Ishikawa (cell line): Measurements from ENCODE around the gene MYH9.

ENCODE experiments used
- EGR1 ChIP-seq: IDR thresholded peaks from 2 replicates; pipeline ENCODE4 v1.6.1; 2012
- EP300 ChIP-seq: IDR thresholded peaks from 2 replicates; pipeline ENCODE4 v1.6.1; 2012; ENCODE audit warnings: borderline replicate concordance
- FOXM1 ChIP-seq: IDR thresholded peaks from 2 replicates; pipeline ENCODE4 v1.6.1; 2012; ENCODE audit warnings: low read depth, borderline replicate concordance
- NFIC ChIP-seq: IDR thresholded peaks from 2 replicates; pipeline ENCODE4 v1.6.1; 2012
- TAF1 ChIP-seq: IDR thresholded peaks from 2 replicates; pipeline ENCODE4 v1.6.1; 2012; ENCODE audit warnings: low read depth, mild to moderate bottlenecking
- TCF12 ChIP-seq: IDR thresholded peaks from 2 replicates; pipeline ENCODE4 v1.6.1; 2012; ENCODE audit warnings: low read depth
- TF ChIP-seq, protein P1 (sequence below): IDR thresholded peaks from 2 replicates; pipeline ENCODE4 v1.6.1; 2012; ENCODE audit warnings: low read depth, mild to moderate bottlenecking
- TF ChIP-seq, protein P2 (sequence below): IDR thresholded peaks from 2 replicates; pipeline ENCODE4 v1.6.1; 2012
- TF ChIP-seq, protein P3 (sequence below): IDR thresholded peaks from 2 replicates; pipeline ENCODE4 v1.6.1; 2012

DNA sequence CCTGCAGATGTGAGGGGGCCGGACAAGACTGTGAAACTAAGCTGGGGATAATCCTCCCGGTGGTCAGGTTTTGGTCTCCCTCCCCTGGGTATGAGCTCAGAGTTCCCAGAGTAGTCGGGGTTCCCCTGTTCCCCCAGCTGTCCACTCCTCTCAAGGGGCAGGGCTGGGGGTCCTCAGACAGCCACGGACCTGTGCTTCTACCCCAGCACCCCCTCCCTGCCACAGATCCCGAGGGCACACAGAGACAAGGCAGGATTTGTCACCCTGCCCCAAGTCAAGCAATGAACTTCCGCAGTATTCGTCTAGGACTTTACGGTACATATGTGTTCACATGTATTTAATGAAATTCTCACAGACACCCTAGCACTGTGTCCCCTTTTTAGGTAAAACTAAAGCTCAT lies 89.6 kb downstream of the MYH9 start:
- TF ChIP-seq, protein P1, sequence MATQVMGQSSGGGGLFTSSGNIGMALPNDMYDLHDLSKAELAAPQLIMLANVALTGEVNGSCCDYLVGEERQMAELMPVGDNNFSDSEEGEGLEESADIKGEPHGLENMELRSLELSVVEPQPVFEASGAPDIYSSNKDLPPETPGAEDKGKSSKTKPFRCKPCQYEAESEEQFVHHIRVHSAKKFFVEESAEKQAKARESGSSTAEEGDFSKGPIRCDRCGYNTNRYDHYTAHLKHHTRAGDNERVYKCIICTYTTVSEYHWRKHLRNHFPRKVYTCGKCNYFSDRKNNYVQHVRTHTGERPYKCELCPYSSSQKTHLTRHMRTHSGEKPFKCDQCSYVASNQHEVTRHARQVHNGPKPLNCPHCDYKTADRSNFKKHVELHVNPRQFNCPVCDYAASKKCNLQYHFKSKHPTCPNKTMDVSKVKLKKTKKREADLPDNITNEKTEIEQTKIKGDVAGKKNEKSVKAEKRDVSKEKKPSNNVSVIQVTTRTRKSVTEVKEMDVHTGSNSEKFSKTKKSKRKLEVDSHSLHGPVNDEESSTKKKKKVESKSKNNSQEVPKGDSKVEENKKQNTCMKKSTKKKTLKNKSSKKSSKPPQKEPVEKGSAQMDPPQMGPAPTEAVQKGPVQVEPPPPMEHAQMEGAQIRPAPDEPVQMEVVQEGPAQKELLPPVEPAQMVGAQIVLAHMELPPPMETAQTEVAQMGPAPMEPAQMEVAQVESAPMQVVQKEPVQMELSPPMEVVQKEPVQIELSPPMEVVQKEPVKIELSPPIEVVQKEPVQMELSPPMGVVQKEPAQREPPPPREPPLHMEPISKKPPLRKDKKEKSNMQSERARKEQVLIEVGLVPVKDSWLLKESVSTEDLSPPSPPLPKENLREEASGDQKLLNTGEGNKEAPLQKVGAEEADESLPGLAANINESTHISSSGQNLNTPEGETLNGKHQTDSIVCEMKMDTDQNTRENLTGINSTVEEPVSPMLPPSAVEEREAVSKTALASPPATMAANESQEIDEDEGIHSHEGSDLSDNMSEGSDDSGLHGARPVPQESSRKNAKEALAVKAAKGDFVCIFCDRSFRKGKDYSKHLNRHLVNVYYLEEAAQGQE, result no peak
- TF ChIP-seq TAF1 (no peak), EP300 (no peak), FOXM1 (no peak), TCF12 (no peak), EGR1 (no peak), NFIC (no peak)
- TF ChIP-seq, protein P2, sequence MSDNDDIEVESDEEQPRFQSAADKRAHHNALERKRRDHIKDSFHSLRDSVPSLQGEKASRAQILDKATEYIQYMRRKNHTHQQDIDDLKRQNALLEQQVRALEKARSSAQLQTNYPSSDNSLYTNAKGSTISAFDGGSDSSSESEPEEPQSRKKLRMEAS, result no peak
- TF ChIP-seq, protein P3, sequence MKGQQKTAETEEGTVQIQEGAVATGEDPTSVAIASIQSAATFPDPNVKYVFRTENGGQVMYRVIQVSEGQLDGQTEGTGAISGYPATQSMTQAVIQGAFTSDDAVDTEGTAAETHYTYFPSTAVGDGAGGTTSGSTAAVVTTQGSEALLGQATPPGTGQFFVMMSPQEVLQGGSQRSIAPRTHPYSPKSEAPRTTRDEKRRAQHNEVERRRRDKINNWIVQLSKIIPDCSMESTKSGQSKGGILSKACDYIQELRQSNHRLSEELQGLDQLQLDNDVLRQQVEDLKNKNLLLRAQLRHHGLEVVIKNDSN, result no peak
